GM19438 (cell line): ENCODE data around the gene PF4V1.

Experiments used
- ATAC-seq: cut with Tn5 transposase; IDR thresholded peaks from one replicate; pipeline ENCODE4 v1.9.1; 2021; ENCODE audit warnings: low read depth; ENCODE audit not compliant: unreplicated experiment

Gene PF4V1

DNA sequence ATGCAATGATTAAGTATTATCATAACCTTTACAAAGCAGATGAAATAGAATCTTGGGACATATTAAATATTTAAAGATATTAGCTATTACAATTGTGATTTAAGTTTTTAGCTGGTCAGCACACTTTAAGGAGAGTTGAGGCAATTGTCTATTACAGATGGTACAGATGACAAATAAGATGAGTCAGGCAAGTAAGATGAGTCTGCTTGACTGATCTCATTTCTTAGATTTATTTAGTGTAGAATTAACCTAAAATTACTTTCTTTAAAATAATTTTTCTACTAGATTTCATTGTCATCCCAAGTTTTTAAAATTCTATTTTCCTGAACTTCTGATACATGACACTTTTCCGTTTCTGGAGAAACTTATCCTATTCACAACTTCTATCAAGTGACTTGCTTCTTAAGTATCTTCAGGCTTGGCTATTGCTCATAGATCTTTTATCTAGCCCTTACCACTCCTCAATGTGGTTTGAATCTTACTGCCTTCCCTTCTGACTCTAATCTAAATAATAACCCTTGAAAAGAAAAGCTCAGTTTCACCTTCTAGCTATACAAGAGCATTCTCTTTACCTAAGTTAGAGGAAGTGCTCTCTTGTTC is 49.0 kb downstream of the PF4V1 start:
- ATAC-seq, result no peak

- no peak for ATAC-seq
Measured at GRCh38 chr4:73902817-73903547, 49.9 kb downstream of the PF4V1 start.
